GM19467 (cell line): Measurements from ENCODE around the gene NAIF1.
"Not testable (repeated sequence)": the region's sequence is repeated elsewhere in the genome, so short reads cannot be mapped to it uniquely, and the experiment has no call there.

Source experiments
- ATAC-seq: cut with Tn5 transposase; IDR thresholded peaks from one replicate; pipeline ENCODE4 v1.9.1; 2021; ENCODE audit warnings: mild to moderate bottlenecking, moderate library complexity; ENCODE audit not compliant: unreplicated experiment

The NAIF1 gene

DNA sequence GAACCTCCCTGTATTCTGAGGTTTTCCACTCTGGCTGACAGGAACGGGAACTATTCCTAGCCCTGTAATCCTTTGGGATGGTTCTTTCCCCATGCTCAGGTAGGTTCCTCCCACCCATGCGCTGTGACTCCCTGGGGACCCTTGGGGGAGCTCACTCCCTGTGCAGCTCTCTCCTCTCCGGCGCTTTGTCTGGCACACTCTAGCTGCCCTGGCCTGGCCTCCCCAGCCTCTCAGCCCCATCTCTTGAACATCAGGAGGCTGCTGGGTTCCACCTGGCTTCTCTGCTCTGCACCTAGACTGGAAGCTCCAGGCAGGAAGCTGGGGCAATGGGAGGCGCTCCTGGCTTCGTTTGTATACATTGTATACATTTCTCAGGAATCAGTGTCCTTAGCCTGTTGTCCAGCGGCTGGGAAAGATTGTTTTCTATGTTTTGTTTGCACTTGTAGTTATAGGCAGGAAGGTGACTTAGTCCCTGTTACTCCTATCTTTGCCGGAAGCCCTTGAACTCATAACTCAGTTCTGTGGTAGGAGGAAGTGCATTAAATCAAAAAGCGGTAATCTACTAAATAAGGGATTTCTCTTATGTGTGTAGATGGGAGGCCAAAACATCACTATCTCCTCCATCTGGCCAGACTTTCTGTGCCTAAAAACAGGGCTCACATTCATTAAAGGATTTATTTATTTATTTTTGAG, 21.3 kb upstream of the NAIF1 start:
- no peak for ATAC-seq

DNA sequence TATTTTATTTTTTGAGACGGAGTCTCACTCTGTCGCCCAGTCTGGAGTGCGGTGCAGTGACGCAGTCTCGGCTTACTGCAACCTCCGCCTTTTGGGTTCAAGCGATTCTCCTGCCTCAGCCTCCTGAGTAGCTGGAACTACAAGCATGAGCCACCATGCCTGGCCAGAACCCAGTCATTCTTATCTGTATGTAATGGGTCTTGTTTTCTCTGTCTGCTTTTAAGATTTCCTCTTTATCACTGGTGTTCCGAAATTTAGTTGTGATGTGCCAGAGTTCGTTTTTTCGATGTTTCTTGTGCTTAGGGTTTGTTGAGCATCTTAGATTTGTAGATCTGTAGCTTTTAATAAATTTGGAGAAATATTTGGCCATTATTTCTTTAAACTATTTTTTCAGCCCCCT, 20.1 kb upstream of the NAIF1 start:
- ATAC-seq: no peak

DNA sequence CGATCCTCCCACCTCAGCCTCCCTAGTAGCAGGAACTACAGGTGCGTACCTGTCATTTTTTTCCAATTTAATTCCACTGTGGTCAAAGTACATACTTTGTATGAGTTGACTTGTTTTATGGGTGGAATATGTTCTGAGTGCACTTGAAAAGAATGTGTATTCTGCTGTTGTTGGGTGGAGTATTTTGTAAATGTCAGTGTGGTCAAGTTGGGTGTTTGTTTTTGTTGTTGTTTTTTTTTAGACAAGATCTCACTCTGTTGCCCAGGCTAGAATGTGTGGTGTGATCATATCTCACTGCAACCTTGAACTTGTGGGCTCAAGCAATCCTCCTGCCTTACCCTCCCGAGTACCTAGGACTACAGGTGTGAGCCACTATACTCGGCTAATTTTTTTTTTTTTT, 18.8 kb upstream of the NAIF1 start:
- ATAC-seq: no peak

DNA sequence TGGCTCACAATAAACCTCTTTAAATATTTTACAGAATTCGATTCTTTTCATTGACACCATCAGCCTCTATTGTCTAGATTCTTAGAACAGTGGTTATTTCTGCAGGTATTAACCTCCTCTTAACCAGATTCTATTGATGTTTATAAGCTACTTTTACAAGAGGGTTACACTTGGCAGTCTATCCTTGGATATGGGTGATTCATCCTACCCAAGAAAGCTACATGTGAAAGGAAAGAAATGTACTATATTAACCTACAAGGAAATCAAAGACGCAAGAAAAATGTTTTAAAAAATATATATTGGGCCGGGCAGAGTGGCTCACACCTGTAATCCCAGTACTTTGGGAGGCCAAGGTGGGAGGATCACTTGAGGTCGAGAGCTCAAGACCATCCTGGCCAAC, 17.6 kb upstream of the NAIF1 start:
- no peak for ATAC-seq

DNA sequence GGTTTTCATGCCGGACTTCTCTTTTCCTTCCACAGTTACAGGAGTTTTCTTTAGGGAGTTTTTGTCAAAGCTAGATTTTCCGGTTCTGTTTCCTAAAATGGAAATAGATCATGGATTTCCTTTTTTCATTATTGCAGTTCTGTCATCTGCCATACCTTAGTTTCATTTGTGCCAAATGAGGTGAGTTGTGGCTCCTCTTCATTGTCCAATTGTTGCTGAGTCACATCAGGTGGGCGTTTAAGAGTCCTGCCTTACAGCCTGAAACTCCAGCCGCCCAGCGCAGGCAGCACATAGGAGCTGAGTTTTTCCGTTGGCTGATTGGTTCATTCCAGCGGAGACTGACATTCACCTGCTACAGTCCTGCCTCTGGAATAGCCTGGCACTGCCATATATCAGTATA, 15.0 kb upstream of the NAIF1 start:
- no peak for ATAC-seq

DNA sequence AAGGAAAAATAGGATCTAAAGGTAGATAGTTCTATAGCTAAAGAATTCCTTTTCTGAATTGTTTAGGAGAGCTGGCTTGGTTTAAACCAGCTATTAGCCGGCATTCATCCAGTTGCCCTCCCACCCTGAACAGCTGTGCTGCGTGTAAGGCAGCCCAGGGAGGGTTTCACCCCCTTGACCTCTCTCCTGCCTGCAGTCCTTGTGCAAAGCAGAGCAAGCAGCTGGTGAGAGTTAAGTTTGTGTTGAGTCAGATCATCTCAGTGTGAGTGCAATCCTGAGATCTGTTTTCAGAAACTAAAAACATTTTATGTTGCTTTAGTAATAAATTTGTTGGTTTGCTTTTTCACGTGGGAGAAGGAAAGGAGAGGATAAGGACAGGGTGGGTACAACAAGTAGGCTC, 13.9 kb upstream of the NAIF1 start:
- no peak for ATAC-seq

DNA sequence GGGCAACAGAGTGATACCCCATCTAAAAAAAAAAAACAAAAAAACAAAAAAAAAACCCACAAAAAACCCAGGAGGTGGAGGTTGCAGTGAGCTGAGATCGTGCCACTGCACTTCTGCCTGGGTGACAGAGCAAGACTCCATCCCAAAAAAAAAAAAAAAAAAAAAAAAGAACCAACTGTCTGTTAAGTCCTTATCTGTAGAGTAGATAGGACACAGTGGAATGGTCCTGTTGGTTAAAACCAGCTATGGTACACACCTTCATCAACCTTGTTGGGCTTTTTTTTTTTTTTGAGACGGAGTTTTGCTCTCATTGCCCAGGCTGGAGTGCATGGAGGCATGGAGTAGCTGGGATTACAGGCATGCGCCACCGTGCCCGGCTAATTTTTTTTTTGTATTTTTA, 13.1 kb upstream of the NAIF1 start:
- no peak for ATAC-seq

DNA sequence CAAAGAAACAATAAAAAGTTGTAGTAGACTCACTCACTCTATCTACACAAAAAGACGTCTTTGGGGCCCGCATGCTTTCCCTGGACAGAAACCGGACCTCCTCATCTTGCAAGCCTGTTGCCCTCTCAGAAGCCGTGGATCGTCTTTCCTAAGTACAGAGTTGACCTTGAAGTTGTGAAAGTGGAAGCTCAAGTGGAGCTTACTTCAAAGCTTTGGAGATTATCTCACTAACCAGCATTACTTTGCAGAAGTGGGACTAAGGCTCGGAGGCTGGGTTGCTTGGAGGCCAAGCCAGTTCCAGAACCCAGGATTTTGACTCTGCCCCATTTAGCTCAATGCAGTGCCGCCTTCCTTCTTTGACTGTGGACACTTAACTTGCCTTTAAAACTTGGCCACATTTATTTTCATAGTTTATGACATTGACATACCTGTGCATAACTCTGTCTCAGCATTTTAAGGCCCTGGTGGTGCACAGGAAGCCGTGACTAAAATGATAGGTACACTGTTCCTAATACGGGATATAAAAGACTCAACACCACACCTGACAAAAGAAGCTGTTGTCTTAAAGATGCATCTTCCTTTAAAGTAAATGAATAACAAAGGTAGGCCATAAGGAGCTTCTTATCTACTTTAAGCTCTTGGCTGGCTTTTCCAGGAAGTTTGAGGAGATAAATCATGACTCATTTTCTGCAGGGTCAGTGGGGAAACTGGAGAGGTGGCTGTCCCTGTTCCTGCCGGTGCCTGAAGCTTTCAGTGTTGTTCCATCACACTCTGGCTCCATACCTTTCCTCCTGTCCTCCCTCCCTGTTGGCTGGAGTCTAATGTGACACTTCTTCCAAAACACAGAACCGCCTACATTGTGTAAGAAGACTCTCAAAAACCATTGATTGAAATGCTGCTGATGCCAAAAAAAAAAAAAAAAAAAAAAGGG, 11.6 kb upstream of the NAIF1 start:
- no peak for ATAC-seq

DNA sequence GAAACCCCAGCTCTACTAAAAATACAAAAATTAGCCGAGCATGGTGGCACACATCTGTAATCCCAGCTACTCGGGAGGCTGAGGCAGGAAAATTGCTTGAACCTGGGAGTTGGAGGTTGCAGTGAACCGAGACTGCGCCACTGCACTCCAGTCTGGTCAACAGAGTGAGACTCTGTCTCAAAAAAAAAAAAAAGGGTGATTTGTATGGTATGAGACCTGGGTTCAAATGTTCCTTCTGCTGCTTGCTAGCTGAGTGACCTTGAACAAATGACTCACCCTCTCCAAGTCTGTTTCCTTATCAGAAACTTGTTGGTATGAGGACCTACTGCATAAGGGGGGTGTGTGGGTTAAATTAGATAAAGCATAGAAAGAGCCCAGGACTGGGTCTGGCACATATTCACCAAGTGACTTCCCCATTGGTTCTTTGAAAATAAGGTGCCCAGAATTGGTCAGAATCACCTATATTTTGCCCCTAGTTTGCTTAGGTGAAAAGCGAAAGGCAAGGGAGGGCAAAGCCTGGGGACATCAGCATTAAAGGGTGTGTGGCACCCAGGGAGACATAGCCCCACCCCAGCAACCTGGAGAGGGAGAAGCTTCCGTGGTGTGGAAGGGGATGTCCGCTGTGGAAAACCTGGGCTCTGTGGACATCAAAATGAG, 10.9 kb upstream of the NAIF1 start:
- ATAC-seq: no peak

DNA sequence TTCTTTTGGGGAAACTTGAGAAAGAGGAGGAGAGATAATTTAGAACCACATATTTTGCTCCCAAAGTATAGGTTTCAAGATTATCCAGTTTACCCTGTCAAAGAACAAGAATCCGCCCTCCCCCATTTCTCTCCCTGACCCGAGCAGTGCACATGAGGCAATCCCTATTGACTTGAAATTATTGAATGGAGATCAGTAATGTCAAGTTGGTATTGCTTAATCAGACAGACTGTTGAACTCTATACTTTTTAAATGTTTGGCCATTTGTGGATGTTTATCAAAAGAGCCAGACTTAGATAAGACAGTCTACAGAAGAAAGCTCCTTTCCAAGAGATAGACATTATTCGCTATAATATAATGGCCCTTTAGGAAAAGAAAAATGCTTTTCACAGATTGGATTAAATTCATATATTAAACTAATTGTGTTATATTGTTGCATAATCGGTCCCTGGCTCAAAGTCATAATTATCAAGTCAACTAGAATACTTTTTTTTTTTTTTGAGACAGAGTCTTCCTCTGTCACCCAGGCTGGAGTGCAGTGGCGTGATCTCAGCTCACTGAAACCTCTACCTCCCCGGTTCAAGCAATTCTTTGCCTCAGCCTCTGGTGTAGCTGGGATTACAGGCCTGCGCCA, 6.2 kb upstream of the NAIF1 start:
- no peak for ATAC-seq

DNA sequence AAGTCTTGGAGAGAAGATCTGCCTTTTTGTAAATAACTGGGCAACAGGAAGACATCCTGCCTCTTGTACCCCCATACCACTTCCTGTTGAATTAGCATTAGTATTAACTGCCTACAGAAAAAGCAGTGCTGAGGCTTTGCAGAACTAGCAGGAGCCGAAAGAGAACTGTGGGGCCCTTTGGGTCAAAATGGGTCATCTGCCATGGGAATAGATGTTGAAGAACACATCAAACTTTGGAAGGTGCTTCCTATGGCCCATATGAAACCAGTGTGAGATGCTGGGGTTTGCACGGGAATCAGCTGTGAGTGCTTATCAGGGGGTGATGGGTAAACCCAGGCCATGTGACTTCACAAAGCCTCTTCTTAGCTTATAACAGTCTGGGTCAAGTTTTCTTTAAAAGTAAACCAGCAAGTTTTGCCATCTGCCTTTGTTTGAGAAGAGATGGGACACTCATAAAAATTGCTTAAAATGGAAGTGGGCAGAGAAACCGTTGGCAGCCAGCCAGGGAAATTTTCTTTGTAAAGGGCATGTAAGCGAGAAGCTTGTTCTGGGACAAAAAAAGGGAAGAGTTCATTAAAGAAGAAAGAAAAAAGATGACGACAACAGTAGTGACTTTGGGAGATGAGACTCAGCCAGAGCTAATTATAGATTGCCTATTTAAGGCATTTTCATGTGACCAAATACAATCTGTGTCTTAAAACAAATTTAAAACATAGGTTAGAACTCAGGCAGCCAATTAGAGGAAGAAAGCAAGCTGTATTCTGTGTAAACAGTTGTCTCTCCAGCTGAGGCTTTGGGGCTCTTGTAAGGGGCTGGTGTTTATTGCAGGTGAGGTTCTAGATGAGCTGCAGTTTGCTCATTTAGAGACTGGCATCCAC, 5.3 kb upstream of the NAIF1 start:
- no peak for ATAC-seq

DNA sequence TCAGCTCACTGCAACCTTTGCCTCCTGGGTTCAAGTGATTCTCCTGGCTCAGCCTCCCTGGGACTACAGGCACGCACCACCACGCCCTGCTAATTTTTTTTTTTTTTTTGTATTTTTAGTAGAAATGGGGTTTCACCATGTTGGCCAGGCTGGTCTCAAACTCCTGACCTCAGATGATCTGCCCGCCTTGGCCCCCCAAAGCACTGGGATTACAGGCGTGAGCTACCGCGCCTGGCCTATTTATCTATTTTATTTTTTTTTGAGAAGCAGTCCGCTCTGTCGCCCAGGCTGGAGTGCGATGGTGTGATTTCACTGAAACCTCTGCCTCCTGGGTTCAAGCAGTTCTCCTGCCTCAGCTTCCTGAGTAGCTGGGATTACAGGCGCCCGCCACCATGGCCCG, 4.4 kb upstream of the NAIF1 start:
- not testable (repeated sequence) for ATAC-seq

DNA sequence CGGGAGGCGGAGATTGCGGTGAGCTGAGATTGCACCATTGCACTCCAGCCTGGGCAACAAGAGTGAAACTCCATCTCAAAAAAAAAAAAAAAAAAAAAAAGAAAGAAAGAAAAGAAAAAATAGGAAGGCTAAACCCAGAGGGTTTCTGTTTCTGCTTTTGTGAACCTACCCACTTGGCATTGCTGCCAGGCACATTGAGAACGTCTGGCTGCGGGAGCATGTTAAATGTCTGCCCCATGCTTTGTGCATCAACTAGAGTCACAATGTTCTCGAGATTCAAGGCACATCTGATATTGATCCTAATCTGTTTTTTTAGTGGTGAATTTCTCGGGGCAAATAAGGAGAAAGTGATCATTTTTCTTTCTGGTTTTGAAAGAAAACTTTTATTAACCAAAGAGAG, 3.8 kb upstream of the NAIF1 start:
- no peak for ATAC-seq

DNA sequence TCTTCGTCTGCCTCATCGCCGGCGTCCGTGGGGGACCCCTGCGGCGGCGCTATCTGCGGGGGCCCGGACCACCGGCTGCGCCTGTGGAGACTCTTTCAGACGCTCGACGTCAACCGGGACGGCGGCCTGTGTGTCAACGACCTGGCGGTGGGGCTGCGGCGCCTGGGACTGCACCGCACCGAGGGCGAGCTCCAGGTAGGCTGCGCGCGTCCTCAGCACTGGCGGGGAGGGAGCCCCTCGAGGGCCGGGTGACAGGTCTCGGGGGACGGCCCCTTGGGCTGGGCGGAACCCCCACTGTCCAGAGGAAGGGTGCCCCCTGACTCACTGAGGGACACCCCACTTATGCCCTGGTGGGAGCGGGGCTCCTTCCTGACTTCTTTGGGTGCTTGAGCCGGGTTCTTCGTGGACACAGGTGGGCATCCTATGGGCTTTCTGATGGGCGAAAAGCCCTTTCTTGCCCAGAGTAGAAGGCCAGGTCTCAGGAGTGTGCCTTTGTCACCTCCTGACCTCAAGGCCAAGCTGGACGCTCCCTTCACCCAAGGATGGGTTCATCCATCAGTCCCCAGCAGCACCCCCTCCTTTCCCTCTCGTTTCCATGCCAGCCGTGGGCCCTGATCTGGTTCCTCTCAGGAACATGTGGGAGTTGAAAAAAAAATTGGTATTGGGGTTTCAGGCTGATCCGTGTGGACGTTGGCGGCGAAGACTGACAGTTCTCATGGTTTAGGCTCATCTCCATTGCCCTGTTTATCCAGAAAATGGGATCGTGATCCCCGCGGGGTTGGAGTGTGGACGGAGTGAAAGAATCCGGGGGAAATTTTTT, 1.5 kb upstream of the NAIF1 start:
- ATAC-seq: peak; percentile 7

DNA sequence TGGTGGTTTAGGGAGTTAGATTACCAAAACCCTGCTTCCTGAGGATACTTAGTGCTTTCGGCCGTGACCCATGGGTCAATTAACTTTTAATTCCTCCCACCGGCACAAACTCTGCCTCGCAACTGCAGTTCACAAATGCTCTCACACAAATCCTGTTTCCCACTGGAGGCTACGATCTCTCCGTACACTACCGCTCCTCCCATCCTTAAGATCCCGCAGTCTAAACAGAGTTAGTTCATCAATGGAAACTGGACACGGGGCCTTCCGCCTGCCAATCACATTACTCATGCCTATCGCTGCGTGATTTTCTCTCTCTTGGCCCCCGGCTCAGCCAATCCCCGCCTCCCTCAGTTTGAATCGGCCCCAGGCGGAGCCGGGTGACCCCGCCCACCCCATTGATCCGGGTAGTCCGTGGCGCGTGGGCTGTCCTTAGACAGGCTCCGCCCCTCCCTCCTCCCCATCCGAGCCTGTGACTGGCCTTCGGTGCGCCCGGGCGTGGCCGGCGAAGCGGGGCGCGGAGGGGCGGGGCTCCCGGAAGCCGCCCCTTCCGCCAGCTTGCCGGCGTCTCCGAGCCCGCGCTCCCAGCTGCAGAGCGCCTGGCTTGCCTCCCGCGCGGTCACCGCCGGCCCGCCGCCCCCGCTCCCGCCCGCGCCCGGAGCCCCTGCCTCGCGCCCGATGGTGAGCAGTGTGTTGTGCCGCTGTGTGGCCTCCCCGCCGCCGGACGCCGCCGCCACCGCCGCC, 695 bp upstream of the NAIF1 start, which contains the start of gene SLC25A25:
Gene SLC25A25 (plus strand): TSS at position 588 of the 741 bp plus-strand sequence. CDS start 88 bp downstream, at position 676.
- peak; percentile 65 for ATAC-seq

DNA sequence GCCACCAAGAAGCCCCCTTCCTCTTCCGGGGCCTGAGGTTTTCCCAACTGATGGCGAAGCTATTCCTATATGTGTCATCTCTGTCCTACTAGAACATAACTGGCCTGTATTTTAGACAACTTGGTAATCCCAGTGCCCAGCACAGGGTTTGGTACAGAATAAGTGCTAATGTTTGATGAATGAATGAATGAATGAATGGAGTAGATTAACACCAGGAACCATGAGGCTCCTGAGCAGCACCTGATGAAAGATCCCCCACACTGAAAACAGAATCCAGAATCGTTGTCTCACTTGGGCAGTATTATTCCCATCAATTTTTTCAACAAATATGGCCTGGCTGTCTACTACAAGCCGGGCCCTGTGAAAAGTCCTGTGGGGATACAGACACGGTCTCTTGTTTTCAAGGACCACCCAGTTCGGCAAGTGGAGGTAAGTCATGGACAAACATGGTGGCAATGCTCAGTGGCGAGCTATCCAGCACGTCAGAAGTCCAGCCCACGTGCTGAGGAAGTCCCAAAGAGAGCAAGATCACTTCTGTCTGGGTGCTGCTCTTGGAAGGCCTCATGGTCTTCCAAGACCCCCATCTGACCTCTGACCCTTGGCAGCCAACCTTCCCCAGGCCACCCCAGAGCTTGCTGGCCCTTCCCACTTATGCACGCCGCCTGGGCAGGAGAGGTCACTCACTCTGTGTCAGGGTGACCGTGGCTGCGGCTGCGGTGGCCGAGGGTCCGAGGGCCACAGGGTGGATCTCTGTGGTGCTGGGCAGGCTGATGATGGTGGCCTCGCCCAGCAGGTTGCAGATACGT, 1.0 kb downstream of the NAIF1 start:
- no peak for ATAC-seq

DNA sequence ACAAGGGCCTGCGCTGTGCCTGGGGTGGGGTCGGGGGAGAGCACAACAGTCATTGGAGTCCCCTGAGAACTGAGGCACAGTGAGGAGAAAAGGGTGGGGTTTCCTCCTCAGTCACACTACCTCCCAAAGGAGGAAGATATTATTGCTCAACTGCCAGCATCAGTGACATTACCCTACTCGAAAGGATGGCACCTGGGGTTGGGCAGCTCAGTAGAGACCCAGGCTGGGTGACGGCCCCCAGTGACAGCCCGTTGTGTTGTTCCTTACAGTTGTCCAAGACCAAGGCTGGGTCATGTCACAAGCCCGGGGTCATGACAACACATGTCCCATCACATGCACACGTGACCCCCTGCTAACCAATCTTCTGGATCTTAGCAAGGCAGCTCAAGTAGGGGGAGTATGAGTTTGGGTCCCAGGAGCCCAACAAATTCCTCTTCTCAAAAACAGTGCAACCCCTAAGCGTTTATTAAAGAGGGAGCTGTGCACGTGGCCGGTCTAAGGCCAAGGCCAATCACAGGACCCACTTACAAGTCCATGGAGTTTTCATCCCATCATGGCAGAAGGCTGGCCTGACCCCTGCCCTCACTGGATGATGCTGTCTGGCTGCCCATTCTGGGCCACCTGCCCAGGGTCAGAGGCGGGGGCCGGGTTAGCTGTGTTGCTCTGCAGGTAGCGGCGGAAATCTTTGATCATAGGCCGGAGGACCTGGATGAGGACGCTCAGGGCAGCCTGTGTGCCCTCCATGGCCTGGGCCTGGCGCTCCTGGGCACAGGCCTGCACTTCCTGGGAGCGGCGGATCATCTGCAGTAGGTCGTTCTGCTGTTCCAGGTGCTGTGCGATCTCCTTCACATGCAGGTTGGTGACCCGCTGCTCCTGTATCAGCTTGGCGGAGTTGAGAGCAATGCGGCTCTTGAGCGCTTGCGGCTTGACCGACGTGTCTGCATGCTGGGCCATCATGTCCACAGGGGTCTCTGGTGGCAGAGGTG, 4.0 kb downstream of the NAIF1 start:
- ATAC-seq: no peak
